Activated T-cell treated with anti-CD3 and anti-CD28 coated beads for 1 hour (primary cell): Measurements from ENCODE around the gene IRAK2.

Experiments used
- DNase-seq: peaks from one replicate; pipeline ENCODE4 v3.0.0-alpha.2; 2020; ENCODE audit warnings: low read depth

The IRAK2 gene

GRCh38 chr3:10285272-10286132 lies 120.8 kb downstream of the IRAK2 start:
- no peak for DNase-seq

DNA sequence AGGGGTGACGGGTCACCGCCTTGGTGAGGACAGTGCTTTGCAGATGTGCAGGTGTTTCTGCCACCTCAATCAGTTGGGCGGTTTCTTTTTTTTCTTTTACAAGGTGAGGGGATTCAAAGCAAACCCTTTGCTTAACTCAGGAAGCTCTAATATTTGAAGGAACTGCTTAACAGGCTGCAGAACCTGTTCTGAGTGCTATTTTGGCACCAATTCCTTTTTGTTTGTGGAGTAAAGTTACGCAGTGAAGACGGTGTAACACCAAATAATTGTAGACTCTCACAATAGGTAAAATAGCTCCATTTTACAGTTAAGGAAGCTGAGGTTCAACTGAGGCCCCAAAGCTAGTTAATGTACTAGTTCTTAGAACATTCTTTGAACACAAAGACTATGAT lies 121.4 kb downstream of the IRAK2 start:
- no peak for DNase-seq

GRCh38 chr3:10286596-10287295 lies 122.0 kb downstream of the IRAK2 start:
- DNase-seq = no peak

- DNase-seq = no peak
These were observed 123.3 kb downstream of the IRAK2 start for GRCh38 chr3:10287936-10288574.

DNA sequence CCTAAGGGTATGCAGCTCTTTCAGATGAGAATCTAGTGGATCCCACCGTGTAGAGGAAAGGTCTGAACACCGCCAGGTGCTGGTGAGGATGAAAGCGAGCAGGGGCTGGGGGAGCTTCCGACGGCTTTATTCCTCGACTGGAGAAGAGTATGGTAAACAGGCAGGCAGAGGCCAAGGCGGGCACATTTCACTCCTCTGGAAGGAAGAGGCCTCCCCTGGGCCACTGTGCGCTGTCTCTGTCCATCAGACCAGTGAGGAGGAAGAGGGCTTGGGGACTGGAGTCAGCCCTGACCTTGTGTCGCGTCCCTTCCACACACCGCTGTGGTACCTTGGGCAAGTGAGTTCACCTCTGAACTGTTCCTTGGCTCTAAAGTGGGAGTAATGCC lies 123.8 kb downstream of the IRAK2 start:
- DNase-seq = no peak

- DNase-seq = no peak
These were observed 124.4 kb downstream of the IRAK2 start for GRCh38 chr3:10289077-10289476.

GRCh38 chr3:10289787-10290355 lies 125.2 kb downstream of the IRAK2 start:
- no peak for DNase-seq

DNA sequence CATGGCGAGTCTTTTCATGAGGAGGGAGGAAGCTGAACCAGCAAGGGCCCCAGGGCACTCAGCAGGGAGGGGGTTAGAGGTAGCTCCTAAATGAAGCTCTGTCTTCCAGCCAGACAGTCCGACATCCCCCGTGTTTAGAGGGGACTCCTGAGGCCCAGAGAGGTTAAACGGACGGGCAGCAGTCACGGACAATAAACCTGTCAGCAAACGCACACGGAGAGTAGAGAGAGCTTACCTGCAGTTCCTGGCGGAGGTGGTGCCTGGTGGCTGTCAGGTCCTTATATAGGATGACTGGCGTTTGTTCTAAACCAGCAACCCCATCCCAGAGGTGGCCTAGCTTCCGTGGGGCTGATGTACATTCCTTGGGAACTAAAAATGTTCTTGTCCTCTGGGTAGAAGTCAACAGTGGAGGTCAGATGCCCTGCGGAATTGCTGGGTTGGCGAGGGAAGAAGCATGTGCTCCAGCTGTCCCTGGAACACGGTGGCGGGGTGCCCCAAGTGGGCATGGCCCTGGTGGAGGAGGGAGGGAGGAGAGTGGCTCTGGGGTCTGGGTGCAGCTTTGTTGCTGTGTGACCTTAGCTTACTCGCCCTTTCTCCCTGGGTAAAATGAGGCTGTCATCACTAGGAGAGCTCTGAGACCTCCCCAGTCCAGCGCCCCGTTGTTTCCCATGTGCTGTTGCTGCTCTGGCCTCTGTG lies 125.9 kb downstream of the IRAK2 start:
- DNase-seq = no peak

DNA sequence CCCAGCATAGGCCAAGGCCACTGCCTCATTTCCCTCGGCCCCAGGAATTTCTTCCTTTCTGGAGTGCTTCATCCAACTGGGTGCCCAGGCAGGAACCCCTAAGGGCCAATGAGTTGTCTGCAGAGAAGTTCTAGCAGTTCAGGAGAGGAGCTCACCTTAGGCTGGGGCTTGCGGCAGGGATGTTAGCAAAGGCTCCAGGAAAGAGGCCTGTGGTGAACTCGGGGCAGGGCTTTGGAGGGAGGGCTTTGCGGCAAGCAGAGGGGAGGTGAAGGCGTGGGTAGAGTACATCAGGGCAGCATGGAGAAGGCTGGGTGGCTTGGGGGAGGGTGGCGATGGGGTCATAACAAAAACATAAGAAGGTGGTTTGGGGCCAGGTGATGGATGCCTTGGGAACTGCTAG lies 126.9 kb downstream of the IRAK2 start:
- no peak for DNase-seq

DNA sequence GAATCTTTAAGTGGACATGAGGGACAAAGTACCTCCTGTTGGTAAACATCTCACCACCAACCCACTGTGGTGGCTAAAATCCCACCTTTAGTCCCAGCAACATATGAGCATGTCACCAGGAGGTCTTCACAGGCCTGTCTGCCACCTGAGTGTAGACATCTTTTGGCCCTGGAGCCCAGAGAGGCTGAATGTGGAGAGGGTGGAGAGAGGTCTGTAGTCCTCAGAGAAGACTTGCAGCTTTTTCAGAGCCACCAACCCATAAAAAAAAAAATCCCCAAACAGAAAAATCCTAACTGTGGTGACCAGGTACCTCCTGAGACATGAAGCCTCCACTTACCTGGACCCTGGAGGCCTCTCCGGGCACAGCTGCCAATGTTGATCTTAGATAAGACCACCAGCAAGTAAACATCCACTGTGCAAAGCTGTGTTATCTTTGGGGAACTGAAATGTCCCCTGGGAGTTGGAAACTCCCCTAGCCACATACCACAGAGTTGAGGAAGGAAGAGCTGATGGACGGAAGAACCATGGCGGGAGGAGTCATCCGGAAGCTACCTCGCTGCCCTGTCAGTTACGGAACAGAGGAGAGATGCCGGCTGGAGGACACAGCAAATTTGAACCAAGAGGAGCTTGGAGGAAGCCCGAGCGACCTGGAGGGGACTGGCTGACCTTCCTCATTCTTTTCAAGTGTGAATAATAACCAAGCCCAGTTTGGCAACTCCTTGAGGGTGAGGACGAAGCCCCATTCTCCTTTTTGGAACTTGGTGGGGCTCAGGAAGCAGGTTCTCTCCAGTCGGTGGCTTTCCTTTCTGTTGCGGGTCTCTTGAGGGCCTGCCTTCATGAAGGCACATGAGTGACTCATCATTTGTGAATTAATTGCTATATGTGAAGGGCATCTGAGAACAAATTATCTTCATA lies 128.0 kb downstream of the IRAK2 start, which contains the start of gene GHRL:
Gene GHRL, minus strand, starts transcription at position 443 of the 915 bp plus-strand sequence. CDS start 2,767 bp downstream, outside the sequence.
- DNase-seq = no peak
